ENCODE measurements around the gene RSAD1.

Gene RSAD1

GRCh38 chr17:50464736-50465135, 13.9 kb upstream of the RSAD1 start:
- H3K27me3 ChIP-seq (ENCODE audit: low read length): no peaks in the 10 kb centered on the region
- H2AFZ ChIP-seq (ENCODE audit: low read depth, low read length, severe bottlenecking): no peak overlapping the region
- H3K79me2 ChIP-seq (ENCODE audit: insufficient read depth, low read length): no peaks in the 10 kb centered on the region
- no peaks in the 10 kb centered on the region for H4K20me1 ChIP-seq (ENCODE audit: low read depth, low read length)
- no peak overlapping the region for H3K4me2 ChIP-seq (ENCODE audit: low read depth, low read length, poor library complexity, severe bottlenecking)
- no peaks in the 10 kb centered on the region for H3K9me3 ChIP-seq (ENCODE audit: insufficient read depth, low read length)
- H3K4me3 ChIP-seq (ENCODE audit: insufficient read depth, low read length, poor library complexity, severe bottlenecking): no peak overlapping the region
- no peaks in the 10 kb centered on the region for H3K36me3 ChIP-seq (ENCODE audit: low read length)
- no peak overlapping the region for H3K9ac ChIP-seq (ENCODE audit: low read length)
- no peak for TF ChIP-seq EZH2phosphoT487 (conservative IDR thresholded peaks at IDR 0.05; ENCODE audit: low read length)
- TF ChIP-seq, protein P1, sequence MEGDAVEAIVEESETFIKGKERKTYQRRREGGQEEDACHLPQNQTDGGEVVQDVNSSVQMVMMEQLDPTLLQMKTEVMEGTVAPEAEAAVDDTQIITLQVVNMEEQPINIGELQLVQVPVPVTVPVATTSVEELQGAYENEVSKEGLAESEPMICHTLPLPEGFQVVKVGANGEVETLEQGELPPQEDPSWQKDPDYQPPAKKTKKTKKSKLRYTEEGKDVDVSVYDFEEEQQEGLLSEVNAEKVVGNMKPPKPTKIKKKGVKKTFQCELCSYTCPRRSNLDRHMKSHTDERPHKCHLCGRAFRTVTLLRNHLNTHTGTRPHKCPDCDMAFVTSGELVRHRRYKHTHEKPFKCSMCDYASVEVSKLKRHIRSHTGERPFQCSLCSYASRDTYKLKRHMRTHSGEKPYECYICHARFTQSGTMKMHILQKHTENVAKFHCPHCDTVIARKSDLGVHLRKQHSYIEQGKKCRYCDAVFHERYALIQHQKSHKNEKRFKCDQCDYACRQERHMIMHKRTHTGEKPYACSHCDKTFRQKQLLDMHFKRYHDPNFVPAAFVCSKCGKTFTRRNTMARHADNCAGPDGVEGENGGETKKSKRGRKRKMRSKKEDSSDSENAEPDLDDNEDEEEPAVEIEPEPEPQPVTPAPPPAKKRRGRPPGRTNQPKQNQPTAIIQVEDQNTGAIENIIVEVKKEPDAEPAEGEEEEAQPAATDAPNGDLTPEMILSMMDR (IDR thresholded peaks at IDR 0.05; ENCODE audit: insufficient read depth, low read length, poor library complexity, severe bottlenecking): no peak
- no peaks in the 10 kb centered on the region for H3F3A ChIP-seq (ENCODE audit: insufficient read depth)
- H3K27ac ChIP-seq (ENCODE audit: low read depth, low read length): no peak overlapping the region
- no peaks in the 10 kb centered on the region for H3K9me2 ChIP-seq (replicated peaks; ENCODE audit: insufficient read depth, low read length)

- Histone ChIP-seq H3K4me3 (ENCODE audit: insufficient read depth, low read length, poor library complexity, severe bottlenecking) (no peak overlapping the region), H3K27ac (ENCODE audit: low read depth, low read length) (no peak overlapping the region), H3K9ac (ENCODE audit: low read length) (no peak overlapping the region), H3K9me3 (ENCODE audit: insufficient read depth, low read length) (no peaks in the 10 kb centered on the region), H3K9me2 (replicated peaks; ENCODE audit: insufficient read depth, low read length) (no peaks in the 10 kb centered on the region), H3F3A (ENCODE audit: insufficient read depth) (no peaks in the 10 kb centered on the region), H3K79me2 (ENCODE audit: insufficient read depth, low read length) (no peaks in the 10 kb centered on the region), H2AFZ (ENCODE audit: low read depth, low read length, severe bottlenecking) (no peak overlapping the region), H3K36me3 (ENCODE audit: low read length) (no peaks in the 10 kb centered on the region), H3K27me3 (ENCODE audit: low read length) (no peaks in the 10 kb centered on the region), H4K20me1 (ENCODE audit: low read depth, low read length) (no peaks in the 10 kb centered on the region), H3K4me2 (ENCODE audit: low read depth, low read length, poor library complexity, severe bottlenecking) (no peak overlapping the region)
- TF ChIP-seq EZH2phosphoT487 (conservative IDR thresholded peaks at IDR 0.05; ENCODE audit: low read length): no peak
- TF ChIP-seq, protein P1 (IDR thresholded peaks at IDR 0.05; ENCODE audit: insufficient read depth, low read length, poor library complexity, severe bottlenecking): no peak
These were observed 13.5 kb upstream of the RSAD1 start for GRCh38 chr17:50465171-50465570.

GRCh38 chr17:50465635-50466034, 13.0 kb upstream of the RSAD1 start:
- Histone ChIP-seq H3K9ac (ENCODE audit: low read length) (no peak overlapping the region), H4K20me1 (ENCODE audit: low read depth, low read length) (no peaks in the 10 kb centered on the region), H3K36me3 (ENCODE audit: low read length) (no peaks in the 10 kb centered on the region), H3K9me2 (replicated peaks; ENCODE audit: insufficient read depth, low read length) (no peaks in the 10 kb centered on the region), H3K9me3 (ENCODE audit: insufficient read depth, low read length) (no peaks in the 10 kb centered on the region), H3K27me3 (ENCODE audit: low read length) (no peaks in the 10 kb centered on the region), H3K4me3 (ENCODE audit: insufficient read depth, low read length, poor library complexity, severe bottlenecking) (no peak overlapping the region), H3F3A (ENCODE audit: insufficient read depth) (no peaks in the 10 kb centered on the region), H2AFZ (ENCODE audit: low read depth, low read length, severe bottlenecking) (no peak overlapping the region), H3K27ac (ENCODE audit: low read depth, low read length) (no peak overlapping the region), H3K79me2 (ENCODE audit: insufficient read depth, low read length) (no peaks in the 10 kb centered on the region), H3K4me2 (ENCODE audit: low read depth, low read length, poor library complexity, severe bottlenecking) (no peak overlapping the region)
- TF ChIP-seq EZH2phosphoT487 (conservative IDR thresholded peaks at IDR 0.05; ENCODE audit: low read length): no peak
- TF ChIP-seq, protein P1 (IDR thresholded peaks at IDR 0.05; ENCODE audit: insufficient read depth, low read length, poor library complexity, severe bottlenecking): no peak
